GM19023 (cell line): ENCODE data around the gene MED29.

ENCODE experiments used
- ATAC-seq: cut with Tn5 transposase; IDR thresholded peaks from one replicate; pipeline ENCODE4 v1.9.1; 2021; ENCODE audit warnings: mild to moderate bottlenecking, moderate library complexity; ENCODE audit not compliant: unreplicated experiment

Gene MED29

GRCh38 chr19:39410017-39410830 lies 19.0 kb downstream of the MED29 start:
- no peak for ATAC-seq

GRCh38 chr19:39410831-39411080 lies 19.6 kb downstream of the MED29 start:
- ATAC-seq = no peak

GRCh38 chr19:39411081-39411831 lies 20.1 kb downstream of the MED29 start:
- ATAC-seq = no peak

GRCh38 chr19:39411832-39412099 lies 20.6 kb downstream of the MED29 start:
- ATAC-seq = peak; percentile 22

- peak; percentile 51 for ATAC-seq
Measured at GRCh38 chr19:39412100-39412866, 21.1 kb downstream of the MED29 start, which contains the start of gene PLEKHG2. Gene PLEKHG2 (plus strand): TSS chr19:39412669. CDS start chr19:39414087, 1,418 bp downstream.

- no peak for ATAC-seq
Measured at GRCh38 chr19:39412867-39413271, 21.7 kb downstream of the MED29 start.

- no peak for ATAC-seq
Measured at GRCh38 chr19:39413272-39413910, 22.2 kb downstream of the MED29 start.

- no peak for ATAC-seq
Measured at GRCh38 chr19:39413911-39414608, 22.9 kb downstream of the MED29 start.

- no peak for ATAC-seq
Measured at GRCh38 chr19:39415111-39416046, 24.2 kb downstream of the MED29 start.

GRCh38 chr19:39416152-39417120 lies 25.3 kb downstream of the MED29 start:
- ATAC-seq = no peak

GRCh38 chr19:39417463-39418181 lies 26.4 kb downstream of the MED29 start:
- no peak for ATAC-seq

GRCh38 chr19:39419003-39419402 lies 27.8 kb downstream of the MED29 start:
- ATAC-seq = no peak

- ATAC-seq = no peak
Measured at GRCh38 chr19:39420769-39421168, 29.6 kb downstream of the MED29 start.

- no peak for ATAC-seq
Measured at GRCh38 chr19:39422020-39422419, 30.8 kb downstream of the MED29 start.

GRCh38 chr19:39423258-39424086 lies 32.3 kb downstream of the MED29 start:
- ATAC-seq = no peak

GRCh38 chr19:39424934-39425333 lies 33.8 kb downstream of the MED29 start:
- ATAC-seq = no peak

GRCh38 chr19:39425744-39426143 lies 34.6 kb downstream of the MED29 start:
- ATAC-seq = no peak
